K562 (cell line): Measurements from ENCODE around the gene GFOD2. TPM values are rescaled to one million over a fixed set of nuclear protein-coding genes. Genes with fewer than 3 reads are reported as not detected.

Source experiments
- ATAC-seq: fragments of 200-7000 bp; cut with Tn5 transposase; 3 replicates; pipeline ENCODE4 v1.9.1; 2020; ENCODE audit warnings: moderate library complexity
- BruUV-seq: library from RNA; stranded (reverse); fragments of 400-500 nt; replicated peaks from 2 replicates; lab custom pipeline; 2021; lab: Mats Ljungman, UMichigan
- CTCF ChIA-PET: fragments of 300-600 bp; formaldehyde crosslinking; extraction: SDS; loops from one replicate; lab custom pipeline; 2021; ENCODE audit warnings: low intra/inter-chr PET ratio; lab: Yijun Ruan, JAX
- POLR2A ChIA-PET: fragments of 300-600, 350-650 bp; sonication (Branson Sonifier 250); formaldehyde crosslinking; extraction: SDS; loops from one replicate; lab custom pipeline; 2021; ENCODE audit warnings: antibody characterized with exemption, inconsistent platforms; lab: Yijun Ruan, JAX
- DNase-seq, 4 experiments: peaks; one replicate each; pipeline versions ENCODE4 v3.0.0 to v3.0.0-alpha.2; 2011 to 2018; ENCODE audit warnings: low spot score in 3 of 4, mixed read lengths in 3 of 4; ENCODE audit errors: extremely low read depth in 1 of 4
- FAIRE-seq: peaks from 2 replicates; lab custom pipeline; 2011; peaks lifted over from hg19 to GRCh38; lab: Jason Lieb, UNC
- H2AFZ ChIP-seq: 2 replicates; pipeline ENCODE4 v1.6.0; 2011; ENCODE audit warnings: low read depth, low read length, control low read depth, inconsistent platforms
- H3K27ac ChIP-seq: fragments of 200-600 bp; 3 replicates; pipeline ENCODE4 v1.8.0; 2011; ENCODE audit warnings: low read depth, mild to moderate bottlenecking, control low read depth, inconsistent platforms, low read length, moderate library complexity, mixed read lengths; ENCODE audit errors: extremely low read depth
- H3K27me3 ChIP-seq, 2 experiments: fragments of 300-600 bp in 1 of 2; 2 replicates in 1 of 2; 3 replicates in 1 of 2; pipeline versions ENCODE4 v1.6.0 to v1.8.0; 2011; ENCODE audit warnings: inconsistent platforms in 2 of 2, low read length in 2 of 2, mild to moderate bottlenecking in 1 of 2, mixed read lengths in 1 of 2, moderate library complexity in 1 of 2; ENCODE audit not compliant: control insufficient read depth in 2 of 2, insufficient read depth in 2 of 2
- H3K36me3 ChIP-seq: fragments of 300-600 bp; 3 replicates; pipeline ENCODE4 v1.8.0; 2011; ENCODE audit warnings: mild to moderate bottlenecking, low read length, inconsistent platforms; ENCODE audit not compliant: control insufficient read depth, insufficient read depth
- H3K4me1 ChIP-seq, 2 experiments: fragments of 200-600 bp in 1 of 2; replicated peaks in 1 of 2; 2 replicates in 1 of 2; 3 replicates in 1 of 2; pipeline versions ENCODE4 v1.5.1 to v1.8.0; 2011; ENCODE audit warnings: inconsistent platforms in 2 of 2, low read length in 2 of 2, mild to moderate bottlenecking in 1 of 2, mixed read lengths in 1 of 2, moderate library complexity in 1 of 2; ENCODE audit not compliant: control insufficient read depth in 2 of 2, insufficient read depth in 2 of 2
- H3K4me2 ChIP-seq: 2 replicates; pipeline ENCODE4 v1.6.1; 2011; ENCODE audit warnings: low read length, control low read depth, inconsistent platforms, mixed read lengths; ENCODE audit not compliant: insufficient read depth
- H3K4me3 ChIP-seq: fragments of 200-600 bp; sonication (generic), shearing (Covaris generic); 2 replicates; pipeline ENCODE4 v1.5.1; 2016; ENCODE audit warnings: control low read depth, inconsistent platforms
- H3K79me2 ChIP-seq: fragments of 200-600 bp; 3 replicates; pipeline ENCODE4 v1.8.0; 2011; ENCODE audit warnings: low read length, inconsistent platforms; ENCODE audit not compliant: control insufficient read depth, insufficient read depth
- H3K9ac ChIP-seq, 2 experiments: 2 replicates each; pipeline versions ENCODE4 v1.6.0 to v1.6.1; 2011; ENCODE audit warnings: low read depth in 2 of 2, low read length in 2 of 2, control low read depth in 1 of 2, inconsistent platforms in 1 of 2, mild to moderate bottlenecking in 1 of 2, mixed read lengths in 1 of 2; ENCODE audit not compliant: insufficient read depth in 1 of 2
- H3K9me1 ChIP-seq: one replicate; pipeline ENCODE4 v1.6.0; 2011; ENCODE audit warnings: inconsistent platforms, mild to moderate bottlenecking, low read length, moderate library complexity; ENCODE audit not compliant: control insufficient read depth, insufficient read depth
- H3K9me3 ChIP-seq: replicated peaks from 2 replicates; pipeline ENCODE4 v1.5.1; 2011; ENCODE audit warnings: low read depth, low read length, inconsistent platforms; ENCODE audit not compliant: control insufficient read depth, insufficient read depth
- H4K20me1 ChIP-seq: replicated peaks from 2 replicates; pipeline ENCODE4 v1.6.1; 2011; ENCODE audit warnings: low read length, inconsistent platforms, mixed read lengths; ENCODE audit not compliant: control insufficient read depth, insufficient read depth
- ARID1B ChIP-seq: fragments of 450-650 bp; IDR thresholded peaks from 2 replicates; pipeline ENCODE4 v1.6.1; 2016; ENCODE audit warnings: antibody characterized with exemption, mild to moderate bottlenecking, inconsistent platforms
- BCL6 ChIP-seq: fragments of 250-450 bp; sonication (Bioruptor Pico); IDR thresholded peaks from 2 replicates; pipeline ENCODE4 v1.4.0; 2020
- CHD1 ChIP-seq: fragments of 200-600 bp; sonication (generic); IDR thresholded peaks from one replicate; pipeline ENCODE4 v1.6.1; 2012; ENCODE audit warnings: mild to moderate bottlenecking, moderate library complexity, low read length, inconsistent platforms
- NEUROD1 ChIP-seq: fragments of 150-350 bp; IDR thresholded peaks from 2 replicates; pipeline ENCODE4 v1.6.1; 2014; ENCODE audit warnings: borderline replicate concordance, low read length, low read depth; ENCODE audit not compliant: partially characterized antibody
- NR2F6 ChIP-seq: fragments of 450-650 bp; formaldehyde crosslinking; IDR thresholded peaks from 2 replicates; pipeline ENCODE4 v1.4.0; 2020; ENCODE audit warnings: mild to moderate bottlenecking
- SAFB ChIP-seq: fragments of 200-400 bp; formaldehyde crosslinking; IDR thresholded peaks from 2 replicates; pipeline ENCODE4 v1.6.1; 2017; ENCODE audit warnings: low read depth, low read length, borderline replicate concordance
- SETDB1 ChIP-seq: IDR thresholded peaks from one replicate; pipeline ENCODE4 v1.6.1; 2012; ENCODE audit warnings: low read length, control low read depth, inconsistent platforms
- TAF9B ChIP-seq: fragments of 450-650 bp; IDR thresholded peaks from 2 replicates; pipeline ENCODE4 v1.6.1; 2018; ENCODE audit warnings: mild to moderate bottlenecking; ENCODE audit not compliant: partially characterized antibody
- ZC3H8 ChIP-seq: fragments of 450-650 bp; IDR thresholded peaks from 2 replicates; pipeline ENCODE4 v1.6.1; 2017
- ZFP36 ChIP-seq: fragments of 150-350 bp; IDR thresholded peaks from 2 replicates; pipeline ENCODE4 v1.6.1; 2018; ENCODE audit warnings: low read length, low read depth; ENCODE audit not compliant: partially characterized antibody
- ZNF121 ChIP-seq: sonication (generic); formaldehyde crosslinking; conservative IDR thresholded peaks from 2 replicates; pipeline ENCODE4 v1.8.0; 2022; ENCODE audit warnings: missing genetic modification reagents
- ZNF146 ChIP-seq: IDR thresholded peaks from one replicate; pipeline ENCODE4 v1.6.1; 2018; ENCODE audit warnings: missing compliant biosample characterization; ENCODE audit not compliant: unreplicated experiment
- ZNF57 ChIP-seq: fragments of 450-650 bp; formaldehyde crosslinking; IDR thresholded peaks from 2 replicates; pipeline ENCODE4 v1.4.0; 2020; ENCODE audit warnings: mild to moderate bottlenecking, moderate library complexity
- WGBS: fragments of 100-300 bp; shearing (Covaris generic); methylation state at CpG from one replicate; pipeline ENCODE4 v1.1.6; 2016; ENCODE audit warnings: low coverage, mixed read lengths; ENCODE audit not compliant: insufficient coverage; ENCODE audit errors: missing lambda C conversion rate; 5-methylcytosine and 5-hydroxymethylcytosine counted together
- in situ Hi-C: fragments of 300-500 bp; cut with MboI; formaldehyde crosslinking; loops from 4 replicates; pipeline ENCODE4 v1.15.0; 2018; ENCODE audit warnings: inconsistent platforms, mixed read lengths
- intact Hi-C: fragments of 100-400 bp; cut with micrococcal nuclease; formaldehyde crosslinking; loops from 2 replicates; pipeline ENCODE4 v1.14.2; 2022
- polyA plus RNA-seq, 8 experiments: library from polyadenylated mRNA; depleted of rRNA in 4 of 8; stranded (reverse) in 5 of 8; unstranded in 3 of 8; fragments of >200 nt; fragmentation: Nextera tagmentation in 2 of 8; fragmentation: Illumina TruSeq in 1 of 8; extraction: Ambion mirVana in 2 of 8; extraction: Trizol in 1 of 8; gene quantifications; 2 replicates each; pipeline versions ENCODE4 v1.2.1 to v1.2.3, GENCODE V29; 2011 to 2014; ENCODE audit warnings: inconsistent platforms in 1 of 8, missing spikeins in 1 of 8
- total RNA-seq, 7 experiments: library from RNA; depleted of rRNA in 6 of 7; stranded (reverse); fragments of >200 nt in 6 of 7; fragmentation: Illumina TruSeq in 2 of 7; extraction: Trizol in 2 of 7; gene quantifications; 2 replicates each; pipeline versions ENCODE4 v1.2.1 to v1.2.3, GENCODE V29; 2011 to 2021; ENCODE audit warnings: low replicate concordance in 1 of 7
- TF ChIP-seq, protein P1 (sequence below): fragments of 200-800 bp; sonication (Bioruptor generic); IDR thresholded peaks from 2 replicates; pipeline ENCODE4 v1.6.1; 2016; ENCODE audit warnings: missing genetic modification characterization, missing compliant biosample characterization

GFOD2 gene
- total and polyA plus RNA-seq, 9 of the 15 experiments (the other 6 are each of a cell fraction or from before 2014, with no cell fraction given), result 1.9 to 15.8 (median 11.1) TPM

DNA sequence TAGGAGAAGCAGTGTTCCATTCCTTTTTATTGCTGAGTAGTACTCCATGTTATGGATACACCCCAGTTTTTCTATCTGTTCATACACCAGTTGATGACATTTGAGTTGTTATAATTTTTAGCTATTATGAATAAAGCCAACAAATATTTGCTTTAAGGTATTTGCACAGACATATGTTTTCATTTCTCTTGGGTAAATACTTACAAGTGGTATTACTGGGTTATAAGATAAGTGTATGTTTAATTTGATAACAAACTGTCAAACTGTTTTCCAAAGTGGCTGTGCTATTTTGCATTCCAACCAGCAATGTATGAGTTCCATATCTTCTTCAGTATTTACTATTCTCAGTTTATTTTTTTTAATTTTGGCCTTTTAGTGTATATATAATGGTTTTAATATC, 27.7 kb upstream of the GFOD2 start:
- Histone ChIP-seq H3K27ac (no peak overlapping the region), H3K9me3 (no peaks in the 10 kb centered on the region), H3K27me3 (no peaks in the 10 kb centered on the region), H2AFZ (no peak overlapping the region), H3K4me3 (no peak overlapping the region), H3K9ac (no peak overlapping the region), H3K9me1 (no peaks in the 10 kb centered on the region), H3K79me2 (no peaks in the 10 kb centered on the region), H3K4me1 (no peaks in the 10 kb centered on the region), H3K36me3 (peaks cover 25% of the 10 kb centered on the region; the same call in 2 of the 3 replicates), H4K20me1 (no peaks in the 10 kb centered on the region), H3K4me2 (no peak overlapping the region)
- CTCF ChIA-PET, result no interaction called here
- POLR2A ChIA-PET, result no interaction called here
- TF ChIP-seq ZNF146 (CRISPR knock-in tag) (peak; percentile 54), SETDB1 (no peak), ZC3H8 (no peak), BCL6 (CRISPR knock-in tag) (no peak), ZFP36 (no peak)
- ATAC-seq, result no peak
- intact Hi-C loops (no loop called here), in situ Hi-C loops (no loop called here)
- BruUV-seq, result no TSS peak
- FAIRE-seq, result peak; percentile 11
- no peak for DNase-seq

- H3K9me3 ChIP-seq, result no peaks in the 10 kb centered on the region
- TF ChIP-seq ARID1B, result no peak
- TF ChIP-seq NEUROD1, result no peak
- TF ChIP-seq, protein P1, sequence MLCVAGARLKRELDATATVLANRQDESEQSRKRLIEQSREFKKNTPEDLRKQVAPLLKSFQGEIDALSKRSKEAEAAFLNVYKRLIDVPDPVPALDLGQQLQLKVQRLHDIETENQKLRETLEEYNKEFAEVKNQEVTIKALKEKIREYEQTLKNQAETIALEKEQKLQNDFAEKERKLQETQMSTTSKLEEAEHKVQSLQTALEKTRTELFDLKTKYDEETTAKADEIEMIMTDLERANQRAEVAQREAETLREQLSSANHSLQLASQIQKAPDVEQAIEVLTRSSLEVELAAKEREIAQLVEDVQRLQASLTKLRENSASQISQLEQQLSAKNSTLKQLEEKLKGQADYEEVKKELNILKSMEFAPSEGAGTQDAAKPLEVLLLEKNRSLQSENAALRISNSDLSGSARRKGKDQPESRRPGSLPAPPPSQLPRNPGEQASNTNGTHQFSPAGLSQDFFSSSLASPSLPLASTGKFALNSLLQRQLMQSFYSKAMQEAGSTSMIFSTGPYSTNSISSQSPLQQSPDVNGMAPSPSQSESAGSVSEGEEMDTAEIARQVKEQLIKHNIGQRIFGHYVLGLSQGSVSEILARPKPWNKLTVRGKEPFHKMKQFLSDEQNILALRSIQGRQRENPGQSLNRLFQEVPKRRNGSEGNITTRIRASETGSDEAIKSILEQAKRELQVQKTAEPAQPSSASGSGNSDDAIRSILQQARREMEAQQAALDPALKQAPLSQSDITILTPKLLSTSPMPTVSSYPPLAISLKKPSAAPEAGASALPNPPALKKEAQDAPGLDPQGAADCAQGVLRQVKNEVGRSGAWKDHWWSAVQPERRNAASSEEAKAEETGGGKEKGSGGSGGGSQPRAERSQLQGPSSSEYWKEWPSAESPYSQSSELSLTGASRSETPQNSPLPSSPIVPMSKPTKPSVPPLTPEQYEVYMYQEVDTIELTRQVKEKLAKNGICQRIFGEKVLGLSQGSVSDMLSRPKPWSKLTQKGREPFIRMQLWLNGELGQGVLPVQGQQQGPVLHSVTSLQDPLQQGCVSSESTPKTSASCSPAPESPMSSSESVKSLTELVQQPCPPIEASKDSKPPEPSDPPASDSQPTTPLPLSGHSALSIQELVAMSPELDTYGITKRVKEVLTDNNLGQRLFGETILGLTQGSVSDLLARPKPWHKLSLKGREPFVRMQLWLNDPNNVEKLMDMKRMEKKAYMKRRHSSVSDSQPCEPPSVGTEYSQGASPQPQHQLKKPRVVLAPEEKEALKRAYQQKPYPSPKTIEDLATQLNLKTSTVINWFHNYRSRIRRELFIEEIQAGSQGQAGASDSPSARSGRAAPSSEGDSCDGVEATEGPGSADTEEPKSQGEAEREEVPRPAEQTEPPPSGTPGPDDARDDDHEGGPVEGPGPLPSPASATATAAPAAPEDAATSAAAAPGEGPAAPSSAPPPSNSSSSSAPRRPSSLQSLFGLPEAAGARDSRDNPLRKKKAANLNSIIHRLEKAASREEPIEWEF, result no peak
- no peak for TF ChIP-seq ZNF121 (CRISPR knock-in tag)
- no peak for TF ChIP-seq SAFB
- TF ChIP-seq NR2F6 (CRISPR knock-in tag), result no peak
- no peak for TF ChIP-seq ZNF57 (CRISPR knock-in tag)
- TF ChIP-seq TAF9B, result no peak
- no peak for TF ChIP-seq CHD1
Observed at GRCh38 chr16:67741118-67741517, 22.0 kb upstream of the GFOD2 start.

More at GRCh38 chr16:67741118-67741517, 22.0 kb upstream of the GFOD2 start:
- ChIA-PET CTCF (no interaction called here), POLR2A (interaction anchor here (1.2 kb wide), 1 partner anchor 14 kb away, joined by 3 read pairs; no protein-coding TSS in a partner anchor)
- intact Hi-C loops, result no loop called here
- Histone ChIP-seq H3K79me2 (no peaks in the 10 kb centered on the region), H3K9ac (0 out of 4 replicates have a peak overlapping the region, but pooled peaks of 1 of the 2 experiments have one; percentile 24), H3K4me3 (no peak overlapping the region), H2AFZ (no peak overlapping the region), H3K4me1 (peaks cover 8 to 14% of the 10 kb centered on the region in 2 experiments; a peak in 3 of 5 replicates), H3K36me3 (peaks cover 48% of the 10 kb centered on the region; the same call in 2 of the 3 replicates), H4K20me1 (no peaks in the 10 kb centered on the region), H3K9me1 (no peaks in the 10 kb centered on the region), H3K4me2 (no peak overlapping the region), H3K27ac (no peak overlapping the region), H3K27me3 (no peaks in the 10 kb centered on the region)
- WGBS, result 44% methylated on average over 4 of the region's 4 CpGs
- in situ Hi-C loops, result no loop called here
- no TSS peak for BruUV-seq
- FAIRE-seq, result no peak
- no peak for ATAC-seq
- DNase-seq, result no peak
